Inflammatory macrophage treated with lipopolysaccharide for 1 hour (primary cell): ENCODE data around the gene TMEM39A.

Experiments used
- DNase-seq, 2 donors: peaks; one replicate each; pipeline ENCODE4 v3.0.0-alpha.2; 2020 to 2022

The TMEM39A gene

GRCh38 chr3:119453822-119454221 is 9.6 kb downstream of the TMEM39A start:
- DNase-seq: no peak

- DNase-seq: no peak
Measured at GRCh38 chr3:119444590-119444989, 18.8 kb downstream of the TMEM39A start.

GRCh38 chr3:119443179-119443578 is 20.2 kb downstream of the TMEM39A start:
- DNase-seq: no peak

- no peak for DNase-seq
Measured at GRCh38 chr3:119437691-119438258, 25.6 kb downstream of the TMEM39A start.

GRCh38 chr3:119436977-119437376 is 26.4 kb downstream of the TMEM39A start:
- no peak for DNase-seq

- no peak for DNase-seq
Measured at GRCh38 chr3:119434703-119435102, 28.7 kb downstream of the TMEM39A start.

- DNase-seq: no peak
Measured at GRCh38 chr3:119433613-119434325, 29.6 kb downstream of the TMEM39A start.

GRCh38 chr3:119428538-119428937 is 34.9 kb downstream of the TMEM39A start:
- DNase-seq: no peak

- no peak for DNase-seq
Measured at GRCh38 chr3:119427669-119428068, 35.7 kb downstream of the TMEM39A start.

- DNase-seq: no peak
Measured at GRCh38 chr3:119420196-119420595, 43.2 kb downstream of the TMEM39A start.

GRCh38 chr3:119418641-119419040 is 44.8 kb downstream of the TMEM39A start:
- DNase-seq: no peak

GRCh38 chr3:119417771-119418512 is 45.5 kb downstream of the TMEM39A start:
- no peak for DNase-seq

GRCh38 chr3:119416873-119417272 is 46.5 kb downstream of the TMEM39A start:
- no peak for DNase-seq

- no peak for DNase-seq
Measured at GRCh38 chr3:119413603-119414280, 49.7 kb downstream of the TMEM39A start.

GRCh38 chr3:119409844-119410243 is 53.6 kb downstream of the TMEM39A start:
- DNase-seq: no peak

- no peak for DNase-seq
Measured at GRCh38 chr3:119408243-119408950, 55.0 kb downstream of the TMEM39A start.

GRCh38 chr3:119405315-119405714 is 58.1 kb downstream of the TMEM39A start:
- no peak for DNase-seq

GRCh38 chr3:119403201-119403600 is 60.2 kb downstream of the TMEM39A start:
- DNase-seq: no peak

GRCh38 chr3:119402791-119403190 is 60.6 kb downstream of the TMEM39A start:
- DNase-seq: no peak

- DNase-seq: no peak
Measured at GRCh38 chr3:119401503-119402440, 61.6 kb downstream of the TMEM39A start.

- no peak for DNase-seq
Measured at GRCh38 chr3:119401069-119401468, 62.3 kb downstream of the TMEM39A start.

- DNase-seq: peak; percentile 71 to 89
Measured at GRCh38 chr3:119400466-119400865, 62.9 kb downstream of the TMEM39A start.
